ENCODE data around the gene CCSER1. TPM values are rescaled to one million over a fixed set of nuclear protein-coding genes. Genes with fewer than 3 reads are reported as not detected.

Gene CCSER1
- total and polyA plus RNA-seq, 2 experiments from 2014 or later: not detected

DNA sequence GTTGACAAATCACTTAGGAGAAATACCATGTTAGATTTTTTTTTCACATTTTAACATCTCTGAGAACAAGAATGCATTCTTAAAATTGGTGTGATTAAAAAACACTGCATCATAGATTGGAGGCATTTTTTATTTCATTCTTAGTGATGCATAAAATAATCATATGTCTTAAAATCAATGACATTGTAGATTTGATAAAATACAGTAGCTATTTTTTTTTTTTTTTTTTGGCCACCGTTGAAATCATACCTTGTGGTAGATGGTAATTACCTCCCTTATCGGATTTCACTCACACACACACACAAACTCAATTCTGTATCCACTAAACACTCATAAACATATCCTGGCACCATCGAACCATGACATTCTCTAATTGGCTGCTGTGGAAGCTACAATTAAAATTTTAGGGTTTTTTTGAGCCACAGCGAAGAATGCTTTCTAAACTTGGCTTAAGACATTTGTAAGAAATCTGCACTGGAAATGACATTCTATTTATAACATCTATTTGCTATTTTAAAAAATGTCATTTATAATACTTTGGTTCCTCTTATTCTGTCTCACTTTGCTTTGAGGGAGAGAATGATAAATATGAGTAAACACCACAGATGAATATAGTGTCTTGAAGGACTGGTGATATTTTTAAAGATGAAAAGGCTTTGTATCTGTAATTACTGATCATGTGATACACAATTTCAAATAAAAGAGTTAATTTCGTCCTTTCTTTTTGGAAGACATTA is 60.1 kb downstream of the CCSER1 start:
- no peaks in the 10 kb centered on the region for H3K4me1 ChIP-seq (ENCODE audit: insufficient read depth)
- no peak overlapping the region for H3K27ac ChIP-seq
- H3K27me3 ChIP-seq (replicated peaks; ENCODE audit: insufficient read depth): no peaks in the 10 kb centered on the region
- H3K79me2 ChIP-seq (ENCODE audit: insufficient read depth): no peaks in the 10 kb centered on the region
- H3K36me3 ChIP-seq (ENCODE audit: low read depth): no peaks in the 10 kb centered on the region
- no peak overlapping the region for H3K4me2 ChIP-seq (ENCODE audit: unreplicated experiment)
- no peak for DNase-seq
- WGBS, 2 experiments (ENCODE audit: low coverage in 1 of 2, low lambda C conversion rate in 2 of 2, missing lambda C conversion rate in 2 of 2): 3 to 5% methylated on average over 5 of the region's 5 CpGs
- H3K9me3 ChIP-seq (ENCODE audit: low read depth): no peaks in the 10 kb centered on the region
- TF ChIP-seq EZH2phosphoT487 (IDR thresholded peaks at IDR 0.05; ENCODE audit: insufficient read depth, low read depth): no peak
- TF ChIP-seq EZH2 (IDR thresholded peaks at IDR 0.05; ENCODE audit: insufficient read depth, poor library complexity, severe bottlenecking): no peak
- in situ Hi-C loops (cut with MboI): no loop called here
- no peaks in the 10 kb centered on the region for H3F3A ChIP-seq (ENCODE audit: insufficient read depth)
- H2AFZ ChIP-seq: no peak overlapping the region
- no peak overlapping the region for H3K9ac ChIP-seq
- no peak overlapping the region for H3K4me3 ChIP-seq
- H3K9me2 ChIP-seq (ENCODE audit: insufficient read depth): no peaks in the 10 kb centered on the region
- H4K20me1 ChIP-seq (ENCODE audit: insufficient read depth): no peaks in the 10 kb centered on the region

DNA sequence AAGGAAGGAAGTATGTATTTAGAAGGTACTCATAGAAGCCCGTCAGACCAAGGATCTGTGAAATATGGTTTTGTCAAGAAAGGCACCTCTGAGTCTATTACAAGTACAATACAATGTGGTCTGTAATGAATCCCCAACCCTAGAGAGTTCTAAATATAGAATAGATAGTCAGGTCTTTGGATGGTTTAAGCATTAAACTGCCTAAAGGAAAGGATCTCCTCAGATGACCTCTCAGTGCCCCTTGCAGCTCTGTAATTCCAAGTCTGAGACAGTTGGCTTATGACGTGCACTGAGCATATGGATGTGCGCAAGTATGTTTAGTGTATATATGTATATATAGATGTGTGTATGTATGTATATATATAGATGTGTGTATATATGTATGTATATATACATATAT is 62.0 kb downstream of the CCSER1 start:
- Histone ChIP-seq H3K9me2 (ENCODE audit: insufficient read depth) (no peaks in the 10 kb centered on the region), H3K4me1 (ENCODE audit: insufficient read depth) (no peaks in the 10 kb centered on the region), H3K27ac (no peak overlapping the region), H3K4me2 (ENCODE audit: unreplicated experiment) (no peak overlapping the region), H3K9me3 (ENCODE audit: low read depth) (no peaks in the 10 kb centered on the region), H3K9ac (no peak overlapping the region), H3K79me2 (ENCODE audit: insufficient read depth) (no peaks in the 10 kb centered on the region), H2AFZ (no peak overlapping the region), H3K27me3 (replicated peaks; ENCODE audit: insufficient read depth) (no peaks in the 10 kb centered on the region), H3K36me3 (ENCODE audit: low read depth) (no peaks in the 10 kb centered on the region), H3F3A (ENCODE audit: insufficient read depth) (no peaks in the 10 kb centered on the region), H3K4me3 (no peak overlapping the region), H4K20me1 (ENCODE audit: insufficient read depth) (no peaks in the 10 kb centered on the region)
- no peak for TF ChIP-seq EZH2 (IDR thresholded peaks at IDR 0.05; ENCODE audit: insufficient read depth, poor library complexity, severe bottlenecking)
- TF ChIP-seq EZH2phosphoT487 (IDR thresholded peaks at IDR 0.05; ENCODE audit: insufficient read depth, low read depth): no peak
- in situ Hi-C loops (cut with MboI): no loop called here
- no peak for DNase-seq
- 41 to 51% methylated on average over 3 of the region's 3 CpGs for WGBS, 2 experiments (ENCODE audit: low coverage in 1 of 2, low lambda C conversion rate in 2 of 2, missing lambda C conversion rate in 2 of 2)

DNA sequence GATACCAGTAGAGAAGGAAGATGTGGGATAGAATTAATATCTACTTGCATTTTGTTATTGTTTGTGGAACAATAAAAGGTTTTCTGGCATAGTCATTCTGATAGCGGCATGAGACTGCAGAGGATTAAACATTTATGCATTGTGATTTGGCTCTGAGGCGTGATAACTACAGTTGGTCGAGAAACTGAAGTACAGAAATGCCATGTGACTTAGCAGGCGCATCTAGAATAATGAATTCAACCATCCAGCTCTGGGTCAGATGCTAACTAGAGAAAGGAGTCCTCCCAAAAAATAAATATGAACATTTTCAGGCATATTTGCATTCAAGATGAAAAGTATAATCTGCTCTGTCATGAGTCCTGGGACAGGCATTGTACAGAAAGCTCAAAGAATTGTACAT is 62.8 kb downstream of the CCSER1 start:
- DNase-seq: no peak
- Histone ChIP-seq H3K36me3 (ENCODE audit: low read depth) (no peaks in the 10 kb centered on the region), H3K4me1 (ENCODE audit: insufficient read depth) (no peaks in the 10 kb centered on the region), H3K9ac (no peak overlapping the region), H4K20me1 (ENCODE audit: insufficient read depth) (no peaks in the 10 kb centered on the region), H3K4me3 (no peak overlapping the region), H3K9me2 (ENCODE audit: insufficient read depth) (no peaks in the 10 kb centered on the region), H3K4me2 (ENCODE audit: unreplicated experiment) (no peak overlapping the region), H3K27ac (no peak overlapping the region), H3K9me3 (ENCODE audit: low read depth) (no peaks in the 10 kb centered on the region), H3K79me2 (ENCODE audit: insufficient read depth) (no peaks in the 10 kb centered on the region), H3K27me3 (replicated peaks; ENCODE audit: insufficient read depth) (no peaks in the 10 kb centered on the region), H3F3A (ENCODE audit: insufficient read depth) (no peaks in the 10 kb centered on the region), H2AFZ (no peak overlapping the region)
- in situ Hi-C loops (cut with MboI): no loop called here
- 7 to 19% methylated on average over 4 of the region's 4 CpGs for WGBS, 2 experiments (ENCODE audit: low coverage in 1 of 2, low lambda C conversion rate in 2 of 2, missing lambda C conversion rate in 2 of 2)
- no peak for TF ChIP-seq EZH2phosphoT487 (IDR thresholded peaks at IDR 0.05; ENCODE audit: insufficient read depth, low read depth)
- no peak for TF ChIP-seq EZH2 (IDR thresholded peaks at IDR 0.05; ENCODE audit: insufficient read depth, poor library complexity, severe bottlenecking)

GRCh38 chr4:90190525-90190924 is 63.3 kb downstream of the CCSER1 start:
- 12 to 13% methylated on average over 1 of the region's 1 CpG for WGBS, 2 experiments (ENCODE audit: low coverage in 1 of 2, low lambda C conversion rate in 2 of 2, missing lambda C conversion rate in 2 of 2)
- Histone ChIP-seq H2AFZ (no peak overlapping the region), H4K20me1 (ENCODE audit: insufficient read depth) (no peaks in the 10 kb centered on the region), H3K4me2 (ENCODE audit: unreplicated experiment) (no peak overlapping the region), H3K4me3 (no peak overlapping the region), H3K79me2 (ENCODE audit: insufficient read depth) (no peaks in the 10 kb centered on the region), H3K9me2 (ENCODE audit: insufficient read depth) (no peaks in the 10 kb centered on the region), H3K9ac (no peak overlapping the region), H3K27ac (no peak overlapping the region), H3K4me1 (ENCODE audit: insufficient read depth) (no peaks in the 10 kb centered on the region), H3K36me3 (ENCODE audit: low read depth) (no peaks in the 10 kb centered on the region), H3F3A (ENCODE audit: insufficient read depth) (no peaks in the 10 kb centered on the region), H3K27me3 (replicated peaks; ENCODE audit: insufficient read depth) (no peaks in the 10 kb centered on the region), H3K9me3 (ENCODE audit: low read depth) (no peaks in the 10 kb centered on the region)
- TF ChIP-seq EZH2phosphoT487 (IDR thresholded peaks at IDR 0.05; ENCODE audit: insufficient read depth, low read depth) (no peak), EZH2 (IDR thresholded peaks at IDR 0.05; ENCODE audit: insufficient read depth, poor library complexity, severe bottlenecking) (no peak)
- no peak for DNase-seq
- in situ Hi-C loops (cut with MboI): no loop called here

Measured in GM23248 (cell line).